ENCODE results near the gene TDRD12. TPM values are rescaled to one million over a fixed set of nuclear protein-coding genes. Genes with fewer than 3 reads are reported as not detected.
A peak's percentile ranks its signal among the peaks of the same experiment; 100 is the strongest.
"Not testable (repeated sequence)": the region's sequence is repeated elsewhere in the genome, so short reads cannot be mapped to it uniquely, and the experiment has no call there.

The TDRD12 gene
- total and polyA plus RNA-seq, 11 donors = 0.06 to 0.63 (median 0.23) TPM; not detected in 5

DNA sequence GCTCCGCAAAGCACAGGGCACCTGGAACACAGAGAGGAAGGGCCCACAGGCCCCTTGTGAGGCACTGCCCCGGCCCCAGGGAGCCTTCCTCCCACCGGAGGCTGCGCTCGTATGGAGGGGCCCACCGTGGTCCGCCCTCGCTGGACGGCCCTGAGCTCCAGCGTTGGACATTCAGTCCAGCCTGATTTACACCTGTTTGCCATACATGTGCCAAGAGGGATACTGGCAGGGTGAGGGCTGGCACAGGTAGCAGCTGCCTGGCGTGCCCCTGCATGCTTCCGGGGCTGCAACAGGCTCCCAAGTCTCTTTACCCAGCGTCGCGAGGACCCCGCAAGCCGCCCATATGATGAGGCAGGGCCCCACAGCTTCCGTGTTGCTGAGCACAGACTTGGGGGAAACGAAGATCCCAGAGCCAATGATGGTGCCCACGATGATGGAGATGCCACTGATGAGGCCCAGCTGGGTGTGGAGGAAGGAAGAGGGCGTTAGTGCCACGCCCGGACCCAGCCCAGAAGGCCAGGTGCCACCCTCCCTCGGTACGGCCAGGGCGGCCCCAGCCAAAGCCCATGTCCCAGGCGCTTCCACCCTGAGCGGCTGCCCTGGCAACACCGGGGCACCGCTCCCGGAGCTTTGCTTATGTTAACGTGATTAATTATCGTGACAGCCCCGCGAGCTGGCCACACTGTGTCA lies 144.9 kb downstream of the TDRD12 start:
- no peak for DNase-seq
- intact Hi-C loops (cut with DNase I) = no loop called here
- ATAC-seq = no peak

GRCh38 chr19:32865326-32865725 lies 145.8 kb downstream of the TDRD12 start:
- no peaks in the 10 kb centered on the region for H3K9me3 ChIP-seq
- H3K4me3 ChIP-seq = no peak overlapping the region
- H3K4me1 ChIP-seq = no peaks in the 10 kb centered on the region
- WGBS, 4 donors = 72 to 91% (median 82%) methylated on average over 5 to 6 of the region's 6 CpGs
- no peaks in the 10 kb centered on the region for H3K27me3 ChIP-seq
- no peaks in the 10 kb centered on the region for H3K36me3 ChIP-seq
- TF ChIP-seq POLR2A (IDR thresholded peaks at IDR 0.05) = no peak
- TF ChIP-seq, protein P1, sequence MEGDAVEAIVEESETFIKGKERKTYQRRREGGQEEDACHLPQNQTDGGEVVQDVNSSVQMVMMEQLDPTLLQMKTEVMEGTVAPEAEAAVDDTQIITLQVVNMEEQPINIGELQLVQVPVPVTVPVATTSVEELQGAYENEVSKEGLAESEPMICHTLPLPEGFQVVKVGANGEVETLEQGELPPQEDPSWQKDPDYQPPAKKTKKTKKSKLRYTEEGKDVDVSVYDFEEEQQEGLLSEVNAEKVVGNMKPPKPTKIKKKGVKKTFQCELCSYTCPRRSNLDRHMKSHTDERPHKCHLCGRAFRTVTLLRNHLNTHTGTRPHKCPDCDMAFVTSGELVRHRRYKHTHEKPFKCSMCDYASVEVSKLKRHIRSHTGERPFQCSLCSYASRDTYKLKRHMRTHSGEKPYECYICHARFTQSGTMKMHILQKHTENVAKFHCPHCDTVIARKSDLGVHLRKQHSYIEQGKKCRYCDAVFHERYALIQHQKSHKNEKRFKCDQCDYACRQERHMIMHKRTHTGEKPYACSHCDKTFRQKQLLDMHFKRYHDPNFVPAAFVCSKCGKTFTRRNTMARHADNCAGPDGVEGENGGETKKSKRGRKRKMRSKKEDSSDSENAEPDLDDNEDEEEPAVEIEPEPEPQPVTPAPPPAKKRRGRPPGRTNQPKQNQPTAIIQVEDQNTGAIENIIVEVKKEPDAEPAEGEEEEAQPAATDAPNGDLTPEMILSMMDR (IDR thresholded peaks at IDR 0.05) = no peak
- no peak overlapping the region for H3K27ac ChIP-seq
- ATAC-seq (no peak), DNase-seq (no peak)
- intact Hi-C loops (cut with DNase I) = no loop called here

More for the DNA sequence above, 144.9 kb downstream of the TDRD12 start:
- no peak overlapping the region for H3K4me3 ChIP-seq
- TF ChIP-seq, protein P1 (IDR thresholded peaks at IDR 0.05) = no peak
- TF ChIP-seq POLR2A (IDR thresholded peaks at IDR 0.05) = no peak
- no peaks in the 10 kb centered on the region for H3K27me3 ChIP-seq
- WGBS, 4 donors = 78 to 92% (median 89%) methylated on average over 17 to 35 of the region's 35 CpGs
- no peaks in the 10 kb centered on the region for H3K36me3 ChIP-seq
- H3K9me3 ChIP-seq = no peaks in the 10 kb centered on the region
- H3K27ac ChIP-seq = no peak overlapping the region
- no peaks in the 10 kb centered on the region for H3K4me1 ChIP-seq

DNA sequence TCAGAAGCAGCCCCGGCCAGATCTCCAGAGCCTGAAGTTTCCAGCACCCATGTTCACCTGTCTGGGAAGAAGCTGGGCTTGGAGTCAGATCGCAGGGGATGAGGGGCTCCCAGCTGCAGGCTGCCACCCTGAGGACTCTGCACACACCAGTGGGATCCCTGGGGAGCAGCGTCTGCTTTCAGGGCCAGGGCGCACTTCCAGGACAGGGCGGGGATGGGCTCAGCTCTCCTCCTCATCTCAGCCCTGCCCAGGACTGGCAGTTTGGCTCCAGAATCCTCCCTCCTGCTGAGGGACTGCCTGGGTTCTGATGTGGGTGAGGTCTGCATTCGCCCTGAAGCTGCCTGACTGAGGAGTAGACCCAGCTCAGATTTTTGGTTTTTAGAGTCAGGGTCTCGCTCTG lies 146.5 kb downstream of the TDRD12 start:
- intact Hi-C loops (cut with DNase I) = no loop called here
- no peak overlapping the region for H3K4me3 ChIP-seq
- H3K9me3 ChIP-seq = no peaks in the 10 kb centered on the region
- H3K36me3 ChIP-seq = no peaks in the 10 kb centered on the region
- DNase-seq (no peak), ATAC-seq (peak in 1 of 4 donors; percentile 14)
- H3K27me3 ChIP-seq = no peaks in the 10 kb centered on the region
- no peaks in the 10 kb centered on the region for H3K4me1 ChIP-seq
- no peak overlapping the region for H3K27ac ChIP-seq
- TF ChIP-seq, protein P1 (IDR thresholded peaks at IDR 0.05) = no peak
- TF ChIP-seq POLR2A (IDR thresholded peaks at IDR 0.05) = no peak
- WGBS, 4 donors = 76 to 89% (median 83%) methylated on average over 2 to 7 of the region's 7 CpGs

DNA sequence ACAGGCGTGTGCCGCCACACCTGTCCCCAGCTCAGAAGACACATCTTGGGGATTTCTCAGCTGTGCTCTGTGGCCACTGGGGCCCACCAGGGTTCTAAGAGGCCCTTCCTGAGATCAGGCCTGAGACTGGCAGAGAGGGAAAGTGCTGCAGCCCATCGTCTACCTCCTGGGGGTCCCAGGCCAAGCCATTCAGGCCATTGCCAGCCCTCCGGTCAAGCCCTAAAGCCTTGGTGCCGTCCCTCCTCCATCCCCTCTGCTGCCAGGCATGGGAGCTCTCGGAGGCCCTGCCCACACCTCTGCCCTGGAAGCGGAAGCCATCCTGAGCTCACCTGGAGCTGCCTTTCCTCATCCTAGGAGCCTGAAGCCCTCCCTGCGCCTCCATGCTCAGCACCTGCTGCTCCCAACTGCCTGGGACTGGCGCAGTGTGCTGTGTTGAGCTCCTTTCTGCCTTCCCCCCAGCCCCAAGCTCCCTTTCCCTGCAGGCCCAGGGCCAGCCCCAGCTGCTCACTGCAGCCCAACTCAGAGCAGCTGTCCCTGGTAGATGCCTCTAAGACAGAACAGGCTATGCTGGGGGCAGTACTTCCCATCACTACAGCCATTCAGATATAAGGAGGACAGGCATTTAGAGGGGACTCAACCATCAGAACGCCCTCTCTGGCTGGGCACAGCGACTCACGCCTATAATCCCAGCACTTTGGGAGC lies 147.1 kb downstream of the TDRD12 start:
- intact Hi-C loops (cut with DNase I) = no loop called here
- Histone ChIP-seq H3K27me3 (no peaks in the 10 kb centered on the region), H3K27ac (no peak overlapping the region), H3K36me3 (no peaks in the 10 kb centered on the region), H3K4me3 (no peak overlapping the region), H3K4me1 (no peaks in the 10 kb centered on the region), H3K9me3 (no peaks in the 10 kb centered on the region)
- DNase-seq = no peak
- no peak for ATAC-seq
- no peak for TF ChIP-seq POLR2A (IDR thresholded peaks at IDR 0.05)
- TF ChIP-seq, protein P1 (IDR thresholded peaks at IDR 0.05) = no peak
- 88 to 89% (median 88%) methylated on average over 11 to 12 of the region's 12 CpGs for WGBS, 4 donors

GRCh38 chr19:32867436-32867835 lies 147.9 kb downstream of the TDRD12 start:
- H3K27me3 ChIP-seq; H3K27ac ChIP-seq; H3K9me3 ChIP-seq; DNase-seq; H3K36me3 ChIP-seq; ATAC-seq; intact Hi-C loops (cut with DNase I); H3K4me1 ChIP-seq; H3K4me3 ChIP-seq: not testable (repeated sequence)
- 93 to 96% (median 95%) methylated on average over 9 of the region's 9 CpGs for WGBS, 4 donors

All from heart left ventricle (tissue), 16 donors.